Fibroblast of lung (primary cell): ENCODE results near the gene NMRK1. TPM values are rescaled to one million over a fixed set of nuclear protein-coding genes. Genes with fewer than 3 reads are reported as not detected.

Experiments used
- DNase-seq, 2 donors: peaks; one replicate each; pipeline versions ENCODE4 v3.0.0 to v3.0.0-alpha.2; 2010; ENCODE audit warnings: low read depth in 2 of 2
- H2AFZ ChIP-seq: 2 replicates; pipeline ENCODE4 v1.5.1; 2012; ENCODE audit warnings: low read length, control low read depth, inconsistent platforms
- H3K27ac ChIP-seq: 2 replicates; pipeline ENCODE4 v1.5.1; 2011; ENCODE audit warnings: low read length, control low read depth; ENCODE audit not compliant: insufficient read depth
- H3K27me3 ChIP-seq: 2 replicates; pipeline ENCODE4 v1.5.1; 2011; ENCODE audit warnings: mild to moderate bottlenecking, low read length; ENCODE audit not compliant: control insufficient read depth, insufficient read depth
- H3K36me3 ChIP-seq: 2 replicates; pipeline ENCODE4 v1.5.1; 2011; ENCODE audit warnings: low read length; ENCODE audit not compliant: control insufficient read depth, insufficient read depth
- H3K4me1 ChIP-seq: 2 replicates; pipeline ENCODE4 v1.5.1; 2011; ENCODE audit warnings: low read length; ENCODE audit not compliant: control insufficient read depth, insufficient read depth; ENCODE audit errors: extremely low read depth
- H3K4me2 ChIP-seq: 2 replicates; pipeline ENCODE4 v1.5.1; 2011; ENCODE audit warnings: low read length, control low read depth; ENCODE audit not compliant: insufficient read depth; ENCODE audit errors: extremely low read depth
- H3K4me3 ChIP-seq, 4 experiments: fragments of 200-600 bp in 1 of 4; sonication (generic) in 1 of 4; replicated peaks in 1 of 4; 2 replicates each; pipeline ENCODE4 v1.5.1; 2011 to 2016; ENCODE audit warnings: low read length in 4 of 4, low read depth in 3 of 4, mild to moderate bottlenecking in 3 of 4, control low read depth in 2 of 4, inconsistent platforms in 1 of 4, mixed read lengths in 1 of 4; ENCODE audit not compliant: insufficient read depth in 1 of 4; ENCODE audit errors: control extremely low read depth in 1 of 4
- H3K79me2 ChIP-seq: 2 replicates; pipeline ENCODE4 v1.5.1; 2012; ENCODE audit warnings: mild to moderate bottlenecking, low read length, inconsistent platforms; ENCODE audit not compliant: control insufficient read depth, insufficient read depth
- H3K9ac ChIP-seq: 2 replicates; pipeline ENCODE4 v1.5.1; 2011; ENCODE audit warnings: mild to moderate bottlenecking, low read length, control low read depth; ENCODE audit not compliant: insufficient read depth
- H3K9me3 ChIP-seq: 2 replicates; pipeline ENCODE4 v1.5.1; 2012; ENCODE audit warnings: low read depth, low read length; ENCODE audit not compliant: control insufficient read depth, insufficient read depth
- H4K20me1 ChIP-seq: 2 replicates; pipeline ENCODE4 v1.5.1; 2011; ENCODE audit warnings: low read length; ENCODE audit not compliant: control insufficient read depth, insufficient read depth; ENCODE audit errors: extremely low read depth
- CTCF ChIP-seq, 2 donors: IDR thresholded peaks in 1 of 2; conservative IDR thresholded peaks in 1 of 2; 1 replicate in 1 of 2; 2 replicates in 1 of 2; pipeline ENCODE4 v1.5.1; 2011 to 2012; ENCODE audit warnings: low read length in 2 of 2, control low read depth in 1 of 2, inconsistent platforms in 1 of 2, low read depth in 1 of 2, mild to moderate bottlenecking in 1 of 2
- EZH2 ChIP-seq: IDR thresholded peaks from 2 replicates; pipeline ENCODE4 v1.5.1; 2012; ENCODE audit warnings: low read length, control low read depth, mild to moderate bottlenecking; ENCODE audit errors: missing control alignments
- polyA plus RNA-seq, 2 donors: library from polyadenylated mRNA; depleted of rRNA in 1 of 2; stranded (reverse) in 1 of 2; unstranded in 1 of 2; fragments of >200 nt; gene quantifications; 2 replicates each; pipeline ENCODE4 v1.2.1, GENCODE V29; 2011 to 2012; ENCODE audit warnings: missing spikeins in 1 of 2
- total RNA-seq: library from RNA; depleted of rRNA; stranded (reverse); fragments of >200 nt; gene quantifications from 2 replicates; pipeline ENCODE4 v1.2.1, GENCODE V29; 2014

Gene NMRK1
- total and polyA plus RNA-seq, 2 donors (not counting 1 experiment from before 2014, with no cell fraction given) = 19.4 to 33.9 TPM

- Histone ChIP-seq H2AFZ (no peak overlapping the region), H3K36me3 (no peaks in the 10 kb centered on the region), H3K79me2 (peaks cover 28% of the 10 kb centered on the region), H3K4me1 (peaks cover 6% of the 10 kb centered on the region), H3K4me3 (no peak overlapping the region), H3K27me3 (no peaks in the 10 kb centered on the region), H4K20me1 (no peaks in the 10 kb centered on the region), H3K4me2 (no peak overlapping the region), H3K27ac (no peak overlapping the region), H3K9me3 (no peaks in the 10 kb centered on the region), H3K9ac (no peak overlapping the region)
- no peak for TF ChIP-seq CTCF (conservative IDR thresholded peaks at IDR 0.05 in 1 of 2, IDR thresholded peaks at IDR 0.05 in 1 of 2; ENCODE audit: low read depth in 1 of 2, low read length in 2 of 2)
- no peak for TF ChIP-seq EZH2
- DNase-seq = no peak
Observed at GRCh38 chr9:75102177-75102790, 14.3 kb upstream of the NMRK1 start.

- DNase-seq = no peak
- peaks cover 30% of the 10 kb centered on the region for H3K79me2 ChIP-seq
Observed at GRCh38 chr9:75101004-75101588, 13.1 kb upstream of the NMRK1 start.

GRCh38 chr9:75096796-75097195 is 8.8 kb upstream of the NMRK1 start:
- Histone ChIP-seq H3K4me3 (no peak overlapping the region), H2AFZ (no peak overlapping the region), H3K27ac (no peak overlapping the region), H3K9me3 (no peaks in the 10 kb centered on the region), H3K9ac (no peak overlapping the region), H3K4me1 (peaks cover 4% of the 10 kb centered on the region), H3K27me3 (no peaks in the 10 kb centered on the region), H3K36me3 (no peaks in the 10 kb centered on the region), H3K79me2 (peaks cover 41% of the 10 kb centered on the region), H3K4me2 (no peak overlapping the region), H4K20me1 (no peaks in the 10 kb centered on the region)
- no peak for TF ChIP-seq CTCF (conservative IDR thresholded peaks at IDR 0.05 in 1 of 2, IDR thresholded peaks at IDR 0.05 in 1 of 2; ENCODE audit: low read depth in 1 of 2, low read length in 2 of 2)
- TF ChIP-seq EZH2 = no peak
- peak in 1 of 2 donors; percentile 34 for DNase-seq

More at GRCh38 chr9:75101004-75101588, 13.1 kb upstream of the NMRK1 start:
- Histone ChIP-seq H3K36me3 (no peaks in the 10 kb centered on the region), H3K4me3 (no peak overlapping the region), H3K27ac (no peak overlapping the region), H3K9me3 (no peaks in the 10 kb centered on the region), H3K9ac (no peak overlapping the region), H2AFZ (peak overlapping the region; percentile 8), H3K4me2 (no peak overlapping the region), H3K27me3 (no peaks in the 10 kb centered on the region), H4K20me1 (no peaks in the 10 kb centered on the region), H3K4me1 (peaks cover 4% of the 10 kb centered on the region)
- TF ChIP-seq CTCF (conservative IDR thresholded peaks at IDR 0.05 in 1 of 2, IDR thresholded peaks at IDR 0.05 in 1 of 2; ENCODE audit: low read depth in 1 of 2, low read length in 2 of 2) = no peak
- TF ChIP-seq EZH2 = no peak
